K562 (cell line): ENCODE data around the gene RALGAPB. TPM values are rescaled to one million over a fixed set of nuclear protein-coding genes. Genes with fewer than 3 reads are reported as not detected.

Source experiments
- ATAC-seq: fragments of 200-7000 bp; cut with Tn5 transposase; 3 replicates; pipeline ENCODE4 v1.9.1; 2020; ENCODE audit warnings: moderate library complexity
- BruUV-seq: library from RNA; stranded (reverse); fragments of 400-500 nt; replicated peaks from 2 replicates; lab custom pipeline; 2021; lab: Mats Ljungman, UMichigan
- CTCF ChIA-PET: fragments of 300-600 bp; formaldehyde crosslinking; extraction: SDS; loops from one replicate; lab custom pipeline; 2021; ENCODE audit warnings: low intra/inter-chr PET ratio; lab: Yijun Ruan, JAX
- POLR2A ChIA-PET: fragments of 300-600, 350-650 bp; sonication (Branson Sonifier 250); formaldehyde crosslinking; extraction: SDS; loops from one replicate; lab custom pipeline; 2021; ENCODE audit warnings: antibody characterized with exemption, inconsistent platforms; lab: Yijun Ruan, JAX
- DNase-seq, 4 experiments: peaks; one replicate each; pipeline versions ENCODE4 v3.0.0 to v3.0.0-alpha.2; 2011 to 2018; ENCODE audit warnings: low spot score in 3 of 4, mixed read lengths in 3 of 4; ENCODE audit errors: extremely low read depth in 1 of 4
- FAIRE-seq: peaks from 2 replicates; lab custom pipeline; 2011; peaks lifted over from hg19 to GRCh38; lab: Jason Lieb, UNC
- H2AFZ ChIP-seq: 2 replicates; pipeline ENCODE4 v1.6.0; 2011; ENCODE audit warnings: low read depth, low read length, control low read depth, inconsistent platforms
- H3K27ac ChIP-seq: fragments of 200-600 bp; 3 replicates; pipeline ENCODE4 v1.8.0; 2011; ENCODE audit warnings: low read depth, mild to moderate bottlenecking, control low read depth, inconsistent platforms, low read length, moderate library complexity, mixed read lengths; ENCODE audit errors: extremely low read depth
- H3K27me3 ChIP-seq, 2 experiments: fragments of 300-600 bp in 1 of 2; 2 replicates in 1 of 2; 3 replicates in 1 of 2; pipeline versions ENCODE4 v1.6.0 to v1.8.0; 2011; ENCODE audit warnings: inconsistent platforms in 2 of 2, low read length in 2 of 2, mild to moderate bottlenecking in 1 of 2, mixed read lengths in 1 of 2, moderate library complexity in 1 of 2; ENCODE audit not compliant: control insufficient read depth in 2 of 2, insufficient read depth in 2 of 2
- H3K36me3 ChIP-seq: fragments of 300-600 bp; 3 replicates; pipeline ENCODE4 v1.8.0; 2011; ENCODE audit warnings: mild to moderate bottlenecking, low read length, inconsistent platforms; ENCODE audit not compliant: control insufficient read depth, insufficient read depth
- H3K4me1 ChIP-seq, 2 experiments: fragments of 200-600 bp in 1 of 2; replicated peaks in 1 of 2; 2 replicates in 1 of 2; 3 replicates in 1 of 2; pipeline versions ENCODE4 v1.5.1 to v1.8.0; 2011; ENCODE audit warnings: inconsistent platforms in 2 of 2, low read length in 2 of 2, mild to moderate bottlenecking in 1 of 2, mixed read lengths in 1 of 2, moderate library complexity in 1 of 2; ENCODE audit not compliant: control insufficient read depth in 2 of 2, insufficient read depth in 2 of 2
- H3K4me2 ChIP-seq: 2 replicates; pipeline ENCODE4 v1.6.1; 2011; ENCODE audit warnings: low read length, control low read depth, inconsistent platforms, mixed read lengths; ENCODE audit not compliant: insufficient read depth
- H3K4me3 ChIP-seq: fragments of 200-600 bp; sonication (generic), shearing (Covaris generic); 2 replicates; pipeline ENCODE4 v1.5.1; 2016; ENCODE audit warnings: control low read depth, inconsistent platforms
- H3K79me2 ChIP-seq: fragments of 200-600 bp; 3 replicates; pipeline ENCODE4 v1.8.0; 2011; ENCODE audit warnings: low read length, inconsistent platforms; ENCODE audit not compliant: control insufficient read depth, insufficient read depth
- H3K9ac ChIP-seq, 2 experiments: 2 replicates each; pipeline versions ENCODE4 v1.6.0 to v1.6.1; 2011; ENCODE audit warnings: low read depth in 2 of 2, low read length in 2 of 2, control low read depth in 1 of 2, inconsistent platforms in 1 of 2, mild to moderate bottlenecking in 1 of 2, mixed read lengths in 1 of 2; ENCODE audit not compliant: insufficient read depth in 1 of 2
- H3K9me1 ChIP-seq: one replicate; pipeline ENCODE4 v1.6.0; 2011; ENCODE audit warnings: inconsistent platforms, mild to moderate bottlenecking, low read length, moderate library complexity; ENCODE audit not compliant: control insufficient read depth, insufficient read depth
- H3K9me3 ChIP-seq: replicated peaks from 2 replicates; pipeline ENCODE4 v1.5.1; 2011; ENCODE audit warnings: low read depth, low read length, inconsistent platforms; ENCODE audit not compliant: control insufficient read depth, insufficient read depth
- H4K20me1 ChIP-seq: replicated peaks from 2 replicates; pipeline ENCODE4 v1.6.1; 2011; ENCODE audit warnings: low read length, inconsistent platforms, mixed read lengths; ENCODE audit not compliant: control insufficient read depth, insufficient read depth
- CBFA2T2 ChIP-seq: fragments of 450-650 bp; conservative IDR thresholded peaks from 2 replicates; pipeline ENCODE4 v1.6.1; 2017; ENCODE audit warnings: mild to moderate bottlenecking
- CBFA2T3 ChIP-seq: fragments of 450-650 bp; IDR thresholded peaks from 2 replicates; pipeline ENCODE4 v1.6.1; 2017
- ELF1 ChIP-seq: fragments of 200-800 bp; sonication (Bioruptor generic); IDR thresholded peaks from 2 replicates; pipeline ENCODE4 v1.6.1; 2016; ENCODE audit warnings: missing genetic modification characterization, missing compliant biosample characterization
- ELF2 ChIP-seq: fragments of 250-450 bp; sonication (Bioruptor Pico); IDR thresholded peaks from 2 replicates; pipeline ENCODE4 v1.5.0; 2021; ENCODE audit warnings: mild to moderate bottlenecking
- EP300 ChIP-seq: IDR thresholded peaks from 2 replicates; pipeline ENCODE4 v1.6.1; 2012; ENCODE audit warnings: low read length, improper control_type of control experiment
- GMEB1 ChIP-seq: fragments of 250-450 bp; sonication (Bioruptor Pico); IDR thresholded peaks from 2 replicates; pipeline ENCODE4 v1.4.0; 2020; ENCODE audit warnings: mild to moderate bottlenecking
- NR2C1 ChIP-seq, 2 experiments: fragments of 450-650 bp; IDR thresholded peaks; 2 replicates each; pipeline ENCODE4 v1.6.1; 2017; ENCODE audit warnings: mild to moderate bottlenecking in 2 of 2, antibody characterized with exemption in 1 of 2, inconsistent platforms in 1 of 2, missing compliant biosample characterization in 1 of 2, missing genetic modification characterization in 1 of 2
- PHB ChIP-seq: fragments of 250-450 bp; sonication (Bioruptor Pico); IDR thresholded peaks from 2 replicates; pipeline ENCODE4 v1.5.0; 2021
- RAD21 ChIP-seq, 2 experiments: fragments of 250-450 bp in 1 of 2; fragments of 450-650 bp in 1 of 2; sonication (Bioruptor Pico) in 1 of 2; formaldehyde crosslinking in 1 of 2; IDR thresholded peaks in 1 of 2; conservative IDR thresholded peaks in 1 of 2; 2 replicates each; pipeline versions ENCODE4 v1.4.0 to v1.8.0; 2020 to 2022; ENCODE audit warnings: mild to moderate bottlenecking in 2 of 2, moderate library complexity in 1 of 2
- RREB1 ChIP-seq: fragments of 250-450 bp; sonication (Bioruptor Pico); IDR thresholded peaks from 2 replicates; pipeline ENCODE4 v1.4.0; 2020
- TCF3 ChIP-seq: sonication (generic); formaldehyde crosslinking; IDR thresholded peaks from 2 replicates; pipeline ENCODE4 v1.4.0; 2020; ENCODE audit warnings: mild to moderate bottlenecking, missing genetic modification reagents
- ZBTB12 ChIP-seq: fragments of 250-450 bp; sonication (Bioruptor Pico); IDR thresholded peaks from 2 replicates; pipeline ENCODE4 v1.4.0; 2020
- WGBS: fragments of 100-300 bp; shearing (Covaris generic); methylation state at CpG from one replicate; pipeline ENCODE4 v1.1.6; 2016; ENCODE audit warnings: low coverage, mixed read lengths; ENCODE audit not compliant: insufficient coverage; ENCODE audit errors: missing lambda C conversion rate; 5-methylcytosine and 5-hydroxymethylcytosine counted together
- in situ Hi-C: fragments of 300-500 bp; cut with MboI; formaldehyde crosslinking; loops from 4 replicates; pipeline ENCODE4 v1.15.0; 2018; ENCODE audit warnings: inconsistent platforms, mixed read lengths
- intact Hi-C: fragments of 100-400 bp; cut with micrococcal nuclease; formaldehyde crosslinking; loops from 2 replicates; pipeline ENCODE4 v1.14.2; 2022
- polyA plus RNA-seq, 8 experiments: library from polyadenylated mRNA; depleted of rRNA in 4 of 8; stranded (reverse) in 5 of 8; unstranded in 3 of 8; fragments of >200 nt; fragmentation: Nextera tagmentation in 2 of 8; fragmentation: Illumina TruSeq in 1 of 8; extraction: Ambion mirVana in 2 of 8; extraction: Trizol in 1 of 8; gene quantifications; 2 replicates each; pipeline versions ENCODE4 v1.2.1 to v1.2.3, GENCODE V29; 2011 to 2014; ENCODE audit warnings: inconsistent platforms in 1 of 8, missing spikeins in 1 of 8
- total RNA-seq, 7 experiments: library from RNA; depleted of rRNA in 6 of 7; stranded (reverse); fragments of >200 nt in 6 of 7; fragmentation: Illumina TruSeq in 2 of 7; extraction: Trizol in 2 of 7; gene quantifications; 2 replicates each; pipeline versions ENCODE4 v1.2.1 to v1.2.3, GENCODE V29; 2011 to 2021; ENCODE audit warnings: low replicate concordance in 1 of 7

RALGAPB gene
- total and polyA plus RNA-seq, 9 of the 15 experiments (the other 6 are each of a cell fraction or from before 2014, with no cell fraction given): 4.3 to 25.6 (median 13.6) TPM

- Histone ChIP-seq H3K79me2 (peaks cover 24% of the 10 kb centered on the region), H3K4me3 (peak overlapping the region; percentile 98), H3K4me2 (peak overlapping the region; percentile 96), H3K27ac (peak overlapping the region; percentile 92), H3K9ac (peak overlapping the region; percentile 86 to 98), H3K27me3 (no peaks in the 10 kb centered on the region), H3K9me1 (no peaks in the 10 kb centered on the region), H3K36me3 (peaks cover 33% of the 10 kb centered on the region), H2AFZ (peak overlapping the region; percentile 92), H3K4me1 (peaks cover 27 to 37% of the 10 kb centered on the region in 2 experiments), H4K20me1 (no peaks in the 10 kb centered on the region), H3K9me3 (no peaks in the 10 kb centered on the region)
- CTCF ChIA-PET: interaction anchor here (3.9 kb wide), 1 partner anchor 13 kb away, joined by 72 read pairs; the partner anchor contains the start of gene SNHG17
- ATAC-seq (peak; percentile 50), DNase-seq (peak in 2 of 4 experiments; percentile 54 to 74), FAIRE-seq (peak; percentile 26)
- BruUV-seq: no TSS peak
- WGBS: 16% methylated on average over 10 of the region's 10 CpGs
- in situ Hi-C loops: no loop called here
- intact Hi-C loops: no loop called here
- POLR2A ChIA-PET: interaction anchor here (0.7 to 5.8 kb wide), 13 partner anchors 10 to 514 kb away, joined by 3 to 130 read pairs (median 4); partner anchors contain the start of genes DHX35, RALGAPB and SNHG17
- peak; percentile 59 for TF ChIP-seq CBFA2T2
- peak; percentile 72 for TF ChIP-seq CBFA2T3
- 0 out of 4 replicates have a peak, but pooled peaks of 1 of the 2 experiments have one; percentile 10 for TF ChIP-seq RAD21 (CRISPR knock-in tag; conservative IDR thresholded peaks at IDR 0.05 in 1 of 2, IDR thresholded peaks at IDR 0.05 in 1 of 2)
- no peak for TF ChIP-seq PHB
- TF ChIP-seq NR2C1 (IDR thresholded peaks at IDR 0.05): no peak
- no peak for TF ChIP-seq NR2C1 (tag; IDR thresholded peaks at IDR 0.05)
- TF ChIP-seq GMEB1 (CRISPR knock-in tag): no peak
- TF ChIP-seq ELF2 (CRISPR knock-in tag): no peak
- no peak for TF ChIP-seq ZBTB12 (CRISPR knock-in tag)
- peak; percentile 53 for TF ChIP-seq ELF1 (tag)
- TF ChIP-seq TCF3 (CRISPR knock-in tag): peak; percentile 53
- TF ChIP-seq RREB1 (CRISPR knock-in tag): no peak
- TF ChIP-seq EP300: peak; percentile 21; the same call in 1 of the 2 replicates
These were observed 24.5 kb upstream of the RALGAPB start for GRCh38 chr20:38447931-38448675.
